Stimulated activated CD8-positive, alpha-beta memory T cell treated with anti-CD3 and anti-CD28 coated beads, Interleukin-12 subunit alpha, Interleukin-12 subunit beta, amount 100 ng/mL, for 4 hours (primary cell): ENCODE results near the gene SP3.

Experiments used
- DNase-seq: peaks from one replicate; pipeline ENCODE4 v3.0.0-alpha.2; 2020; ENCODE audit warnings: low read depth

The SP3 gene

GRCh38 chr2:173965372-173966025 is at the start of gene SP3:
SP3 (minus strand) TSS chr2:173965373; CDS start chr2:173965171, 202 bp downstream.
- DNase-seq, result peak; percentile 92

GRCh38 chr2:174014699-174015070 is 49.5 kb upstream of the SP3 start:
- DNase-seq, result no peak

- no peak for DNase-seq
Measured at GRCh38 chr2:174014011-174014698, 49.0 kb upstream of the SP3 start.

GRCh38 chr2:174013315-174013751 is 48.2 kb upstream of the SP3 start:
- no peak for DNase-seq

GRCh38 chr2:174012347-174013314 is 47.5 kb upstream of the SP3 start:
- DNase-seq, result peak; percentile 30

- DNase-seq, result no peak
Measured at GRCh38 chr2:174011796-174012195, 46.6 kb upstream of the SP3 start.

GRCh38 chr2:174011173-174011572 is 46.0 kb upstream of the SP3 start:
- DNase-seq, result no peak

- no peak for DNase-seq
Measured at GRCh38 chr2:174009488-174010223, 44.5 kb upstream of the SP3 start.

- DNase-seq, result no peak
Measured at GRCh38 chr2:174008720-174009119, 43.5 kb upstream of the SP3 start.

GRCh38 chr2:174007010-174007409 is 41.8 kb upstream of the SP3 start:
- DNase-seq, result no peak

GRCh38 chr2:174005801-174006419 is 40.7 kb upstream of the SP3 start:
- no peak for DNase-seq

- no peak for DNase-seq
Measured at GRCh38 chr2:174004905-174005605, 39.9 kb upstream of the SP3 start.

GRCh38 chr2:174003720-174004695 is 38.8 kb upstream of the SP3 start:
- DNase-seq, result no peak

- DNase-seq, result no peak
Measured at GRCh38 chr2:174002679-174003078, 37.5 kb upstream of the SP3 start.

- no peak for DNase-seq
Measured at GRCh38 chr2:174001107-174001506, 35.9 kb upstream of the SP3 start.

GRCh38 chr2:173999724-174000123 is 34.6 kb upstream of the SP3 start:
- no peak for DNase-seq

GRCh38 chr2:173999272-173999671 is 34.1 kb upstream of the SP3 start:
- DNase-seq, result no peak

GRCh38 chr2:173998386-173998785 is 33.2 kb upstream of the SP3 start:
- no peak for DNase-seq

- DNase-seq, result no peak
Measured at GRCh38 chr2:173997753-173998152, 32.6 kb upstream of the SP3 start.

- no peak for DNase-seq
Measured at GRCh38 chr2:173997269-173997668, 32.1 kb upstream of the SP3 start.
